PC-9 (cell line): ENCODE results near the gene FASTK. TPM values are rescaled to one million over a fixed set of nuclear protein-coding genes. Genes with fewer than 3 reads are reported as not detected.

Experiments used
- BruUV-seq: library from RNA; stranded (reverse); fragments of 400-500 nt; replicated peaks from 2 replicates; lab custom pipeline; 2021; lab: Mats Ljungman, UMichigan
- CTCF ChIA-PET: fragments of 300-600 bp; sonication (Branson Sonifier 250); formaldehyde crosslinking; loops from one replicate; lab custom pipeline; 2022; ENCODE audit warnings: antibody characterized with exemption; lab: Charles Lee
- POLR2A ChIA-PET: fragments of 300-600 bp; sonication (Branson Sonifier 250); formaldehyde crosslinking; loops from one replicate; lab custom pipeline; 2022; ENCODE audit warnings: antibody characterized with exemption; ENCODE audit not compliant: unreplicated experiment; lab: Charles Lee
- DNase-seq, 2 experiments: peaks; one replicate each; pipeline versions ENCODE4 v3.0.0 to v3.0.0-alpha.2; 2015 to 2022; ENCODE audit warnings: mixed read lengths in 1 of 2
- H2AFZ ChIP-seq: fragments of 200-600 bp; sonication (generic); 2 replicates; pipeline ENCODE4 v1.8.1; 2017; ENCODE audit warnings: antibody characterized with exemption
- H3F3A ChIP-seq: fragments of 200-600 bp; sonication (generic); 2 replicates; pipeline ENCODE4 v1.8.1; 2017; ENCODE audit warnings: antibody characterized with exemption, mild to moderate bottlenecking, low read depth; ENCODE audit not compliant: insufficient read depth
- H3K27ac ChIP-seq: fragments of 200-600 bp; sonication (generic); 2 replicates; pipeline ENCODE4 v1.6.1; 2016; ENCODE audit warnings: mixed run types
- H3K27me3 ChIP-seq: fragments of 200-600 bp; sonication (generic); 2 replicates; pipeline ENCODE4 v1.6.1; 2016; ENCODE audit warnings: low read depth, mixed run types; ENCODE audit not compliant: insufficient read depth
- H3K36me3 ChIP-seq: fragments of 200-600 bp; sonication (generic); 2 replicates; pipeline ENCODE4 v1.6.1; 2016; ENCODE audit warnings: low read depth, mixed run types
- H3K4me1 ChIP-seq: fragments of 200-600 bp; sonication (generic); replicated peaks from 2 replicates; pipeline ENCODE4 v1.6.1; 2016; ENCODE audit warnings: mixed run types; ENCODE audit not compliant: insufficient read depth
- H3K4me2 ChIP-seq: fragments of 200-600 bp; sonication (generic); 2 replicates; pipeline ENCODE4 v1.6.1; 2017; ENCODE audit warnings: mixed run types
- H3K4me3 ChIP-seq: fragments of 200-600 bp; sonication (generic); 2 replicates; pipeline ENCODE4 v1.6.1; 2016; ENCODE audit warnings: mixed run types
- H3K79me2 ChIP-seq: fragments of 200-600 bp; sonication (generic); 2 replicates; pipeline ENCODE4 v1.6.1; 2017; ENCODE audit warnings: low read depth, mixed run types
- H3K9me2 ChIP-seq: fragments of 200-600 bp; sonication (generic); 2 replicates; pipeline ENCODE4 v1.8.1; 2017; ENCODE audit warnings: mild to moderate bottlenecking; ENCODE audit not compliant: insufficient read depth
- H3K9me3 ChIP-seq: fragments of 200-600 bp; sonication (generic); 2 replicates; pipeline ENCODE4 v1.8.1; 2016; ENCODE audit warnings: low read depth; ENCODE audit not compliant: insufficient read depth
- H4K20me1 ChIP-seq: fragments of 200-600 bp; sonication (generic); 2 replicates; pipeline ENCODE4 v1.8.1; 2017; ENCODE audit not compliant: insufficient read depth
- CTCF ChIP-seq: fragments of 200-600 bp; sonication (generic); conservative IDR thresholded peaks from 2 replicates; pipeline ENCODE4 v1.6.1; 2017; ENCODE audit warnings: mixed run types, antibody characterized with exemption, mild to moderate bottlenecking, moderate library complexity
- EZH2 ChIP-seq: fragments of 200-600 bp; sonication (generic); IDR thresholded peaks from 2 replicates; pipeline ENCODE4 v1.8.0; 2017; ENCODE audit warnings: antibody characterized with exemption, low read depth
- intact Hi-C: fragments of 100-400 bp; cut with micrococcal nuclease; formaldehyde crosslinking; loops from one replicate; pipeline ENCODE4 v1.10.0; 2022; ENCODE audit not compliant: unreplicated experiment
- total RNA-seq: library from RNA; stranded (reverse); gene quantifications from 2 replicates; pipeline ENCODE4 v1.2.3, GENCODE V29; 2021

FASTK gene
- total RNA-seq, 1 experiment from 2014 or later: 104 TPM

DNA sequence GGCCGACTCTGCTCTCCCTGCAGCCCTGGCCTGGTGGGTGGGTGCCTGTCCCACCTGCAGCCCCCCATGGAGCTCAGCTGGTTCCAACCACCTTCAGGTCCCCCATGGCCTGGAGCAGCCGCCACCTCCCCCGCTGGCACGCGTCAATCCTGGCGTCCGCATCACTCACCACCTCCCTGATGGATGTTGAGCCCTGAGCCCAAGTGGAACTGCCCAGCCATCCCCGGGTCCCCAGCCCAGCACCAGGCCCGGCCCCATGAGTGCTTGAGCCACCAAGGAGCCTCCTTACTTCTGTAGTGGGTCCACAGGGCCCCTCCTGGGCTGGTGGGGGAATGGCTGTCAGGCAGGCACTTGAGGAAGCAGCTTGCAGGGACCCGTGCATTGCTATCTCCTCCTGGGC is 20.3 kb upstream of the FASTK start:
- no TSS peak for BruUV-seq
- Histone ChIP-seq H3K9me2 (no peaks in the 10 kb centered on the region), H3K4me2 (no peak overlapping the region), H3K27me3 (no peaks in the 10 kb centered on the region), H3K4me3 (no peak overlapping the region), H3F3A (peaks cover 3% of the 10 kb centered on the region; the same call in 1 of the 2 replicates), H4K20me1 (peaks cover 57% of the 10 kb centered on the region), H3K79me2 (peaks cover 41% of the 10 kb centered on the region), H3K36me3 (0 out of 2 replicates have a peak, but pooled peaks cover 5% of the 10 kb centered on the region), H3K4me1 (no peaks in the 10 kb centered on the region), H2AFZ (no peak overlapping the region), H3K9me3 (no peaks in the 10 kb centered on the region), H3K27ac (no peak overlapping the region)
- CTCF ChIA-PET: no interaction called here
- TF ChIP-seq EZH2: no peak
- no peak for TF ChIP-seq CTCF
- intact Hi-C loops: no loop called here
- no peak for DNase-seq
- POLR2A ChIA-PET: no interaction called here

- ChIA-PET POLR2A (no interaction called here), CTCF (no interaction called here)
- Histone ChIP-seq H3K9me3 (no peaks in the 10 kb centered on the region), H3K27ac (no peak overlapping the region), H3K27me3 (no peaks in the 10 kb centered on the region), H3K9me2 (no peaks in the 10 kb centered on the region), H3K79me2 (peaks cover 54% of the 10 kb centered on the region), H3K36me3 (0 out of 2 replicates have a peak, but pooled peaks cover 5% of the 10 kb centered on the region), H3K4me3 (no peak overlapping the region), H2AFZ (no peak overlapping the region), H3K4me1 (no peaks in the 10 kb centered on the region), H3K4me2 (no peak overlapping the region), H3F3A (peaks cover 3% of the 10 kb centered on the region; the same call in 1 of the 2 replicates), H4K20me1 (peaks cover 67% of the 10 kb centered on the region)
- TF ChIP-seq CTCF (no peak), EZH2 (no peak)
- no peak for DNase-seq
- BruUV-seq: no TSS peak
- intact Hi-C loops: no loop called here
Measured at GRCh38 chr7:151099486-151100211, 19.0 kb upstream of the FASTK start.

DNA sequence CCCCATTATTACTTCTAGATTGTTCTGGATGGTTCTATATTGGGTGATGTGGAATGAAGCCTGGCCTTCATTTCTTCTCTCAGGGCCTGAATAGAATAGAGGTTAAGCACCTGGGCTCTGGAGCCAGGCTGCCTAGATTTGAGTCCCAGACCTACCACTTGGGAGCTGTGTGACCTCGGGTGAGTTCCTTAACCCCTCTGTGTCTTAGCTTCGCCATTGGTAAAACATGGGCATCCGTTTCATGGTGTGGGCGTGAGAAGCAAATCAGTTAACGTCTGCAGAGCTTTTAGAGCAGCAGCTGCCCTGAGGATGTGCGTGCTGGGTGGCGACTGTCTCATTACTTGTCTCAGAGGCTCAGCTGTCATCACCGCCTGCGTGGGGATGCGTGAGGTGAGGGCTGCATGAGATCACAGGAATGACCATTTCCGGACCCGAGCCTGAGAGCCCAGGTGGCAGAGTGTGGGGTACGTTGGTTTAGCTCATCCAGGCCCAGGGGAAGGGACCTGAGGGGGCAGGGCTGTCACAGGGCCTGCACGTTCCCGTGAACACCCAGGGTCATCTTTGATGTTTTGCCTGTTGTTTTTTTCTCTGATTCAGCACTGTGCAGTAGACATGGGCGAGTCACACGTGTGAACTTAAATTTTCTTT is 15.3 kb upstream of the FASTK start:
- Histone ChIP-seq H3K27ac (no peak overlapping the region), H2AFZ (no peak overlapping the region), H3K9me2 (no peaks in the 10 kb centered on the region), H4K20me1 (peaks cover 73% of the 10 kb centered on the region), H3K4me2 (no peak overlapping the region), H3K9me3 (no peaks in the 10 kb centered on the region), H3K27me3 (no peaks in the 10 kb centered on the region), H3K36me3 (no peaks in the 10 kb centered on the region), H3K79me2 (peaks cover 82% of the 10 kb centered on the region), H3K4me1 (no peaks in the 10 kb centered on the region), H3F3A (peaks cover 13% of the 10 kb centered on the region; the same call in 1 of the 2 replicates), H3K4me3 (no peak overlapping the region)
- no TSS peak for BruUV-seq
- ChIA-PET CTCF (no interaction called here), POLR2A (no interaction called here)
- DNase-seq: no peak
- intact Hi-C loops: no loop called here
- TF ChIP-seq CTCF (no peak), EZH2 (no peak)
